ENCODE results near the gene FOXC1. TPM values are rescaled to one million over a fixed set of nuclear protein-coding genes. Genes with fewer than 3 reads are reported as not detected.
A peak's percentile ranks its signal among the peaks of the same experiment; 100 is the strongest.

FOXC1 gene
- polyA plus RNA-seq, 1 donor: 0.48 TPM

DNA sequence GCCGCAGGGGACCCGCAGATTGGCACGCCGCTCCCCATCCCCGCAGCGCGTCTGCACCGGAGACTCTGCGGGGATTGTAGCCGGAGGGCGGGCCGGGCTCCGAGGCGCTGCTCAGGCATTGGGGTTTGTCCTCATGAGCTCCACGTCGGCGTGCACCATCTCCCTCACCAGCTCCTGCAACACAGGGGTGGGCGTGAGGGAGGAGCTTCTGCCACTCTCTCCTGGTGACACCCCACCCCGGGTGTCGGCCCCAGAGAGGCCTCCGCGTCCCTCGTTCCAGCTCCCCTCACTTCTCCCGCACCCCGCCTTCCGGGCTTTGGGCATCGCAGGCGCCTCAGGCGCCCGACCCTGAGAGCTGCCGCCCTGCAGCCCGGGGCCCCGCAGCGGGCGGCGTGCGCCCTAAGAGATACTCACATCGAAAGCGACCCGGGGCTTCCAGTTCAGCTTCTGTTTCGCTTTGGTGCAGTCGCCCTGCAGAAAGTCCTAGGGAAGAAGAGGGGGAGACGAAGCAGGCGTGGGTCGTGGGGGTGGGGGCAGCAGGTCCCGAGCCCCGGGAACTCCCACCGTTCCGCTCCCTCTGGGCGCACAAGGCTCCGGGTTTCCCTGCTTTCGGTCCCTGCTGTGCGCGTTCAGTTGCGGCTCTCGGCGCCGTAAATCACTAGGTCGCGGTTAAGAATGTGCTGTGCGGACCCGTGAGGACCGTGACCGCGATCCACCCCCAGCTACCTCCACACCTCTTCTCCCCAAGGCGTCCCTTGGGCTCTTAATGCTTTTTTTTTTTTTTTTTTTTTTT lies 14.5 kb downstream of the FOXC1 start:
- Histone ChIP-seq H3K36me3 (ENCODE audit: control insufficient read depth, insufficient read depth, low read length) (peaks cover 2% of the 10 kb centered on the region), H3K27me3 (ENCODE audit: control insufficient read depth, insufficient read depth, low read length) (peaks cover 99% of the 10 kb centered on the region), H3K27ac (ENCODE audit: low read length) (no peak overlapping the region), H3K4me3 (ENCODE audit: low read length) (peak overlapping the region; percentile 16), H3K4me1 (ENCODE audit: control insufficient read depth, insufficient read depth, low read length) (peaks cover 9% of the 10 kb centered on the region), H3K9me3 (ENCODE audit: control insufficient read depth, low read depth, low read length) (peaks cover 27% of the 10 kb centered on the region)
- DNase-seq: peak in 1 of 2 donors; percentile 39
- WGBS (ENCODE audit: insufficient coverage, low lambda C conversion rate): 0% methylated on average over 1 of the region's 66 CpGs

DNA sequence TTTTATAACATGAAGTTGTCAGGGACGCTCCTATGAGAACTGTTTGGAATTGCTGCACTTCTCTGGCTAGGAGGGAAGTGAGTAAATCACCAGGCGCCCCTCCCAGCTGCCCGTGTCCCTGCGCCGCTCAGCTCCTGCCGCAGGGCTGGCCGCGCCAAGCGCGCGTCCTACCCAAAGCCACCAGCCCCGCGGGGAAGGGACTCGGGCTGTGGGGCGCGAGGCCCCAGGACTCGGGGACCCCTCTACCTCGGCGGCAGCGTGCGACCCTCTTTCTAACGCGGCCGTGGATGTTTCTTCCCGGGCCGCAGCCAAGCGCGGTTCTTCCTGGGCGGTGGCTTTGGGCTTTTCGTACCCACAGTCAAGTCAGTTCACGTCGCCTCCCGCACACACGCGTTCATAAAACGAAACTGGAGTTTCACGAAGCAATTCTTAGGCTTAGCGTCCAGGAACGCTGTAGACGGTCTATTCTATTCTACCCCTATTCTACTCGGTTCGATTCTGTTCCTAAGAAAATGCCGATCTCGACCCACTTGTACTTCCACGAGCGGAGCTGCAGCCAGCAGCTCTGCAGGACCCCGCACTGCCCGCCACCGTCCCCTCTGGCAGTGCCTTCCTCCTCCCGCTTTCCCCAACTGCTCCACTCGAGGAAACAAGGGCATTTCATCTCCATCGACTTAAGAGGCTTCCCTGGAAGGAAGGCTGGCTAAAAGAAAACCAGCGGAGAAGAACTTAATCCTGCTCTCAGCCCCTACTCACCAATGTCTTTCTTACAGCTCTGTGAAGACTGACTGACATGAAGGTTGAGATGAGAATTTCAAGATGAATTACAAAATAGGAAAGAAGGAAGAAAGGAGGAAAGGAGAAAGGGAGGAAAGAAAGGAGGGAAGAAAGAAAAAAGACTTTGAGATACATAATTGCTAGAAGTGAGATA lies 15.4 kb downstream of the FOXC1 start:
- no CpG with 5 or more reads among the region's 53 CpGs for WGBS (ENCODE audit: insufficient coverage, low lambda C conversion rate)
- Histone ChIP-seq H3K27ac (ENCODE audit: low read length) (no peak overlapping the region), H3K27me3 (ENCODE audit: control insufficient read depth, insufficient read depth, low read length) (peaks cover 94% of the 10 kb centered on the region), H3K36me3 (ENCODE audit: control insufficient read depth, insufficient read depth, low read length) (peaks cover 2% of the 10 kb centered on the region), H3K4me1 (ENCODE audit: control insufficient read depth, insufficient read depth, low read length) (peaks cover 5% of the 10 kb centered on the region), H3K9me3 (ENCODE audit: control insufficient read depth, low read depth, low read length) (peaks cover 23% of the 10 kb centered on the region), H3K4me3 (ENCODE audit: low read length) (peak overlapping the region; percentile 42)
- DNase-seq: peak in 1 of 2 donors; percentile 57

DNA sequence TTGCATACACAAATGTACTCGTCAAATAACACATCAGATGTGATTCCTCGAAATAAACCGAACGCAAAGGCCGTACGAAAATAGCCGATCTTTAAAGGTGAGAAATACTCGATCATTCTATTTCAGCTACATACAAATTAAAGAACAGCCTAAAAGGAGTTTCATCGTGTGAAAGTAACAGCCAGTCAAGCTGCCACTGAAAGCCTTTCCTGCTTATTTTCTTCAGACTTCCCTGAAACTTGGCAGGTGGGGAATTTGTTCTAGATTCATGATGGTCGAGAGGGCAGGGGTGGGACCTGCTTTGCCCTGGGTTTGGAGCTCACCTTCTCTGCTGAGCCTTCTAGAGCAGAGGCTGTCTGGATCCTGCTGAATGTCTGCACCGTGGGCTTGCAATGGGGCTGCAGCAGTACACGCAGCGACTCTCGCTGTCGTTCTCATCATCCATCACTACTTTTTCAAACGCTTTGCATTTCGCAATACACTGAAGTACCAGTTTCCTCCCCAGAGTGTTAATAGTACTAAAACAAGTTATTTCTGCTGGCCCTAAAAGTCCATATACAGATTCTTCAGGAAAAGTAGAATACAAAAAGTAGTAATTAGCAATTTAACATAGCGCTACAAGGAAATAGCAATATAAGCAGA lies 16.2 kb downstream of the FOXC1 start:
- 47% methylated on average over 8 of the region's 18 CpGs for WGBS (ENCODE audit: insufficient coverage, low lambda C conversion rate)

DNA sequence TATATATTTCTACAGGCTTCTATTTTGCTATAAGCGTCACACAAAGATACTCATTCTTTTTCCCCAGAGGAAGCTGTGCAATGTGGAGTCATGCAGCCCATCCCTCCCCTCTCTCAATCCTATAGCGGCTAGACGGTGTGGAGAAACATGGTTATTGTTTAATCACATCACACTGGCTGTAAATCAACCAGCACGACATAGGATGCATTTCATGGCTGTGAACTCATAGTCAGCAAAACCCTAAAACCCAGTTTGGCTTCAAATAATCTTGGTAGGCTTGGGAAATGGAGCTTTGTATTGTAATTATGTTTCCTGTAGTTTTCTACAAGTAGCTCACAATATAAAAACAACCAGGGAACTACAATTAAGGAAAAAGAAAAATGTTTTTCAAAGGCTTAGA lies 16.8 kb downstream of the FOXC1 start:
- H3K36me3 ChIP-seq (ENCODE audit: control insufficient read depth, insufficient read depth, low read length): peaks cover 2% of the 10 kb centered on the region
- no peak for DNase-seq
- no peak overlapping the region for H3K27ac ChIP-seq (ENCODE audit: low read length)
- no CpG with 5 or more reads among the region's 4 CpGs for WGBS (ENCODE audit: insufficient coverage, low lambda C conversion rate)
- H3K4me3 ChIP-seq (ENCODE audit: low read length): no peak overlapping the region
- H3K9me3 ChIP-seq (ENCODE audit: control insufficient read depth, low read depth, low read length): peaks cover 13% of the 10 kb centered on the region
- H3K27me3 ChIP-seq (ENCODE audit: control insufficient read depth, insufficient read depth, low read length): peaks cover 87% of the 10 kb centered on the region
- peaks cover 5% of the 10 kb centered on the region for H3K4me1 ChIP-seq (ENCODE audit: control insufficient read depth, insufficient read depth, low read length)

More for the DNA sequence above, 16.2 kb downstream of the FOXC1 start:
- Histone ChIP-seq H3K27ac (ENCODE audit: low read length) (no peak overlapping the region), H3K36me3 (ENCODE audit: control insufficient read depth, insufficient read depth, low read length) (peaks cover 2% of the 10 kb centered on the region), H3K4me3 (ENCODE audit: low read length) (no peak overlapping the region), H3K9me3 (ENCODE audit: control insufficient read depth, low read depth, low read length) (peaks cover 16% of the 10 kb centered on the region), H3K4me1 (ENCODE audit: control insufficient read depth, insufficient read depth, low read length) (peaks cover 5% of the 10 kb centered on the region), H3K27me3 (ENCODE audit: control insufficient read depth, insufficient read depth, low read length) (peaks cover 89% of the 10 kb centered on the region)
- no peak for DNase-seq

DNA sequence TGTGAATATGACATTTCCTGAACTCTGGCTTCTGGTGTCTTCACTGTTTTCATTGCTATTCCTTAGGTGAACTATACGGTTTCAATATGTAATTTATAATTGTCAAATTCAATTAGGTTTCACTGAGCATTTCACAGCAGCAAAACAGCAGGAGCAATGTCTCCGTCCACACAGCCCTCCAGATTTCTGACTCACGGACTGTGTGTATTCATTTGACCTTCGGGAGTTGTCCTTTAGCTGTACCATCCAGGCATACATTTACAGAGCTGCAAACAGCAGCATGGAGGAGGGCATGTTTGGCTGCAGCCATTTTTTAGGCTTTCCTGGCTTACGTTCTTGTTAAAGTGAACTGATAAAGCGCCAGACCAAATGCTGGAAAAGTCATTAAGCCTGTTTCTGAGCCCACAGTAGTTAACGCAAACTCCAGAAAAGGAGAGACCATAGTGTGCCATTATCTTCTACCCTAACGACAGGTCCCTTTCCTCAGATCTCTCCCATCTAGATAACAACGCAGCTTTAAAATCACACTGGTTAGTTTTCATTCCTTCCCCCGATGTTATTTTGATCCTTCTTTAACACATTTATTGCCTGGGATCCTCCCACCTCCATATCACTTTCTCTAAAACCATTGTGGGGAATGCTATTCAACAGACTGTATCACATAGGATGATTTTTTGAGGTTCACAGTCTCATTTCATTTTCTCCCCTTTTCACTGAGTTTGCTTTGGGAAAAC lies 18.3 kb downstream of the FOXC1 start:
- Histone ChIP-seq H3K4me3 (ENCODE audit: low read length) (no peak overlapping the region), H3K27ac (ENCODE audit: low read length) (no peak overlapping the region), H3K9me3 (ENCODE audit: control insufficient read depth, low read depth, low read length) (peaks cover 13% of the 10 kb centered on the region), H3K4me1 (ENCODE audit: control insufficient read depth, insufficient read depth, low read length) (peaks cover 5% of the 10 kb centered on the region), H3K27me3 (ENCODE audit: control insufficient read depth, insufficient read depth, low read length) (peaks cover 72% of the 10 kb centered on the region), H3K36me3 (ENCODE audit: control insufficient read depth, insufficient read depth, low read length) (no peaks in the 10 kb centered on the region)
- DNase-seq: no peak
- 40% methylated on average over 1 of the region's 10 CpGs for WGBS (ENCODE audit: insufficient coverage, low lambda C conversion rate)

DNA sequence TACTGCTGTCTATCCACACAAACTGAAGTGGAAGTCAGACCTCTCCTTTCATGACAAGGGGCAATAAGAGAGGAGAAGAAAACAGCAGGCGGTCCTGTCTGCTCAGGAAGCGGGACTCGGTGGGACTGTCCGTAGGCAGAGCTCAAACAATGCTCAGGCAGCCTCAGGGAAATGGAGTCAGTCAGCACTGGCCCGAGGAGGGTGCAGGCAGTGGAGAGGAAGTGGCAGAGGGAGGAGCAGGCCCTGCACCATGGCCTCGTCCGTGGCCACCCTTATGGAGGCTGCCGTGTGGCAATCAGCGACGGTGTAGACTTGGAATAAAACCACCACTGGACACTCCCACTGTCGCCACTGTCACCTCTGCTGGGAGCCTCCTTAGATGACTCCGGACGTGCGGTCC lies 19.6 kb downstream of the FOXC1 start:
- Histone ChIP-seq H3K27me3 (ENCODE audit: control insufficient read depth, insufficient read depth, low read length) (peaks cover 58% of the 10 kb centered on the region), H3K27ac (ENCODE audit: low read length) (no peak overlapping the region), H3K4me1 (ENCODE audit: control insufficient read depth, insufficient read depth, low read length) (peaks cover 5% of the 10 kb centered on the region), H3K36me3 (ENCODE audit: control insufficient read depth, insufficient read depth, low read length) (no peaks in the 10 kb centered on the region), H3K4me3 (ENCODE audit: low read length) (no peak overlapping the region), H3K9me3 (ENCODE audit: control insufficient read depth, low read depth, low read length) (peaks cover 7% of the 10 kb centered on the region)
- 100% methylated on average over 2 of the region's 14 CpGs for WGBS (ENCODE audit: insufficient coverage, low lambda C conversion rate)
- no peak for DNase-seq

DNA sequence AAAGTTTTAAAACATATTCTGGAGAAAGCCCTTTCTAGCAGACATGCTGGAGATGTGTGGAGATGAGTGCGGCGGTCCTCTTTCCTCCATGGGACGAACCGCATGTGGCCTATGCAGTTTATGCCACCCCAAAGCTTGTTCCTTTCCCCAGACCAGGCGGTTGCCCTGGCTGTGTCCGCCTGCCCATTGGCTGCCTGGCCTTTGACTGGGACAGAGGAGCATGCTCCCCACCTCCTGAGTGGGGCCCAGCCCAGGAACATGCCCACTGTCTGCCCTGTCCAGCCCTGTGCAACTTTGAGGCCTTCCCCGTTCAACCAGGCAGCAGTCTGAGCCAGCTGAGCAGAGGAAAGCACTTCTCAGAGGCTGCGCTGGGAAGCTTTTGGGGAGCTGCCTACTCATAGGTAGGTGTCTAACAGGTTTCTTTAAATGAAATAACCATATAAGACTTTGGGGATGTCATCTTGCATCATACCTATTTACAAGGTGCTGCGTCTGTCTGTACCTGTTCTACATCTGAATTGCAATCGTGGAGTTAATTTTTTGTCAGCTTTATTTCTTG lies 20.6 kb downstream of the FOXC1 start:
- WGBS (ENCODE audit: insufficient coverage, low lambda C conversion rate): no CpG with 5 or more reads among the region's 10 CpGs
- Histone ChIP-seq H3K4me3 (ENCODE audit: low read length) (no peak overlapping the region), H3K27ac (ENCODE audit: low read length) (no peak overlapping the region), H3K27me3 (ENCODE audit: control insufficient read depth, insufficient read depth, low read length) (peaks cover 49% of the 10 kb centered on the region), H3K4me1 (ENCODE audit: control insufficient read depth, insufficient read depth, low read length) (peaks cover 3% of the 10 kb centered on the region), H3K9me3 (ENCODE audit: control insufficient read depth, low read depth, low read length) (no peaks in the 10 kb centered on the region), H3K36me3 (ENCODE audit: control insufficient read depth, insufficient read depth, low read length) (no peaks in the 10 kb centered on the region)
- DNase-seq: no peak

DNA sequence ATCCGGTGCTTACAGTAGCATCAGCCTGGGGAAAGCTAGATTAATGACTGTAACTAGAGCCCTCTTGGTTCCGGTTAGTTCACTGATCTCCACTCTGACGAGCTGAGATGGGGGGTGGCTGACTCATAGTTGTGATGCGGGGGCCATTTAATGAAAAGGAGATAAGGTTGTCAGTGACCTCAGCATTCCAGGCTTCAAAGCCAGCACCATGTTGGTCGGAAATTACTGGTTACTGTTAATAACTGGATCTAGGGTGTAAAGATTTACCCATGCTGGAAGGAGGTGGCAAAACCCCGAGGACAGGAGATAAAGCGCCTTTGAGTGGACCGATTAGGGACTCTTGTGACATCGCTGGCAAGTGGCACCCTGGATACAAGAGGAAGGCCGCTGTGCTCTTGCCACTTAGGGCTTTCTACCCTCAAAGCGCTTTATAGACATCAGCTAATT lies 21.1 kb downstream of the FOXC1 start:
- no peak for DNase-seq
- no peak overlapping the region for H3K4me3 ChIP-seq (ENCODE audit: low read length)
- no peak overlapping the region for H3K27ac ChIP-seq (ENCODE audit: low read length)
- H3K36me3 ChIP-seq (ENCODE audit: control insufficient read depth, insufficient read depth, low read length): no peaks in the 10 kb centered on the region
- H3K9me3 ChIP-seq (ENCODE audit: control insufficient read depth, low read depth, low read length): no peaks in the 10 kb centered on the region
- H3K27me3 ChIP-seq (ENCODE audit: control insufficient read depth, insufficient read depth, low read length): peaks cover 44% of the 10 kb centered on the region
- no CpG with 5 or more reads among the region's 11 CpGs for WGBS (ENCODE audit: insufficient coverage, low lambda C conversion rate)
- H3K4me1 ChIP-seq (ENCODE audit: control insufficient read depth, insufficient read depth, low read length): no peaks in the 10 kb centered on the region

DNA sequence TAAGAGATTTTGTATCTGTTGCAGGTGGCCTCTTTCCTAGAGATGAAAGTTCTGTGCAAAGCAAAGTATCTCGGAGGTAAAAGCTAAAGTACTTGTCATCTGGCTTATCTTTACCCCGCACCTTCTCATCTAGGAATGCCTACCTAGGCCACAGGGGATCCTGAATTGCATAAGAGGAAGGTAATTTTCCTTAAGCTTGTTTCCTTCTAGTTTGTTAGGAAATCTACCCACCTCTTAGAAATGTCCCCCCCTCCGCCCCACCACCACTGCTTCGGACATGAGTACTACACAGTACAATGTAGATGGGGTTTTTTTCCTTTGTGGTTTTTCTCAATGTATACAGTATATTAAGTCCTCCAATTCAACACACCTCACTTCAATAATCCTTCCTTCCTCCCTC lies 21.5 kb downstream of the FOXC1 start:
- Histone ChIP-seq H3K4me3 (ENCODE audit: low read length) (no peak overlapping the region), H3K27me3 (ENCODE audit: control insufficient read depth, insufficient read depth, low read length) (peaks cover 40% of the 10 kb centered on the region)
- 90% methylated on average over 2 of the region's 4 CpGs for WGBS (ENCODE audit: insufficient coverage, low lambda C conversion rate)

More for the DNA sequence above, 21.5 kb downstream of the FOXC1 start:
- no peaks in the 10 kb centered on the region for H3K36me3 ChIP-seq (ENCODE audit: control insufficient read depth, insufficient read depth, low read length)
- DNase-seq: no peak
- no peaks in the 10 kb centered on the region for H3K9me3 ChIP-seq (ENCODE audit: control insufficient read depth, low read depth, low read length)
- no peaks in the 10 kb centered on the region for H3K4me1 ChIP-seq (ENCODE audit: control insufficient read depth, insufficient read depth, low read length)
- no peak overlapping the region for H3K27ac ChIP-seq (ENCODE audit: low read length)

All from large intestine (tissue), 3 donors.